Measurements from ENCODE around the gene IFI27. TPM values are rescaled to one million over a fixed set of nuclear protein-coding genes. Genes with fewer than 3 reads are reported as not detected.

IFI27 gene
- total RNA-seq, 1 donor from 2014 or later, result 820 TPM

- no peak for DNase-seq (ENCODE audit: extremely low read depth, low read depth, low spot score)
These were observed 13.3 kb downstream of the IFI27 start for GRCh38 chr14:94123868-94124267.

GRCh38 chr14:94124582-94125377, 14.2 kb downstream of the IFI27 start:
- no peak for DNase-seq (ENCODE audit: extremely low read depth, low read depth, low spot score)

- DNase-seq (ENCODE audit: extremely low read depth, low read depth, low spot score), result no peak
These were observed 15.3 kb downstream of the IFI27 start for GRCh38 chr14:94125659-94126418.

- DNase-seq (ENCODE audit: extremely low read depth, low read depth, low spot score), result no peak
These were observed 15.8 kb downstream of the IFI27 start for GRCh38 chr14:94126419-94126677.

- no peak for DNase-seq (ENCODE audit: extremely low read depth, low read depth, low spot score)
These were observed 16.3 kb downstream of the IFI27 start for GRCh38 chr14:94126800-94127199.

- no peak for DNase-seq (ENCODE audit: extremely low read depth, low read depth, low spot score)
These were observed 16.8 kb downstream of the IFI27 start for GRCh38 chr14:94127330-94127729.

- DNase-seq (ENCODE audit: extremely low read depth, low read depth, low spot score), result no peak
These were observed 17.8 kb downstream of the IFI27 start for GRCh38 chr14:94128216-94128839.

GRCh38 chr14:94129111-94129757, 18.7 kb downstream of the IFI27 start, which contains the start of gene IFI27L2:
Gene IFI27L2, minus strand, starts transcription at chr14:94129604. Its CDS starts 40 bp downstream, at chr14:94129564.
- no peak for DNase-seq (ENCODE audit: extremely low read depth, low read depth, low spot score)

- no peak for DNase-seq (ENCODE audit: extremely low read depth, low read depth, low spot score)
These were observed 19.4 kb downstream of the IFI27 start for GRCh38 chr14:94129758-94130414.

GRCh38 chr14:94132285-94132887, 21.9 kb downstream of the IFI27 start:
- DNase-seq (ENCODE audit: extremely low read depth, low read depth, low spot score), result peak; percentile 42

GRCh38 chr14:94135476-94135875, 24.9 kb downstream of the IFI27 start:
- DNase-seq (ENCODE audit: extremely low read depth, low read depth, low spot score), result no peak

GRCh38 chr14:94136575-94137331, 26.2 kb downstream of the IFI27 start:
- DNase-seq (ENCODE audit: extremely low read depth, low read depth, low spot score), result peak; percentile 58

- no peak for DNase-seq (ENCODE audit: extremely low read depth, low read depth, low spot score)
These were observed 27.7 kb downstream of the IFI27 start for GRCh38 chr14:94138251-94138650.

GRCh38 chr14:94139006-94139405, 28.5 kb downstream of the IFI27 start:
- no peak for DNase-seq (ENCODE audit: extremely low read depth, low read depth, low spot score)

GRCh38 chr14:94139421-94139820, 28.9 kb downstream of the IFI27 start:
- DNase-seq (ENCODE audit: extremely low read depth, low read depth, low spot score), result no peak

- no peak for DNase-seq (ENCODE audit: extremely low read depth, low read depth, low spot score)
These were observed 31.7 kb downstream of the IFI27 start for GRCh38 chr14:94142247-94142646.

- no peak for DNase-seq (ENCODE audit: extremely low read depth, low read depth, low spot score)
These were observed 32.3 kb downstream of the IFI27 start for GRCh38 chr14:94142836-94143235.

- no peak for DNase-seq (ENCODE audit: extremely low read depth, low read depth, low spot score)
These were observed 32.7 kb downstream of the IFI27 start for GRCh38 chr14:94143239-94143638.

GRCh38 chr14:94143711-94144110, 33.2 kb downstream of the IFI27 start:
- no peak for DNase-seq (ENCODE audit: extremely low read depth, low read depth, low spot score)

GRCh38 chr14:94144765-94145164, 34.2 kb downstream of the IFI27 start:
- no peak for DNase-seq (ENCODE audit: extremely low read depth, low read depth, low spot score)

Data from glomerular endothelial cell (primary cell).